CD14-positive monocyte (primary cell): ENCODE measurements around the gene MYO1D. TPM values are rescaled to one million over a fixed set of nuclear protein-coding genes. Genes with fewer than 3 reads are reported as not detected.

Experiments
- DNase-seq, 3 donors: peaks; one replicate each; pipeline ENCODE4 v3.0.0-alpha.2; 2011 to 2022
- H2AFZ ChIP-seq: 2 replicates; pipeline ENCODE4 v1.6.0; 2012; ENCODE audit warnings: mild to moderate bottlenecking, low read depth, low read length, inconsistent platforms; ENCODE audit not compliant: insufficient read depth, poor library complexity, severe bottlenecking
- H3K27ac ChIP-seq, 2 donors: 1 replicate in 1 of 2; 2 replicates in 1 of 2; pipeline ENCODE4 v1.5.1; 2012 to 2013; ENCODE audit warnings: low read length in 2 of 2, control low read depth in 1 of 2, inconsistent platforms in 1 of 2, low read depth in 1 of 2, mild to moderate bottlenecking in 1 of 2
- H3K27me3 ChIP-seq, 2 donors: one replicate each; pipeline versions ENCODE4 v1.6.0 to v1.6.1; 2011 to 2013; ENCODE audit warnings: low read length in 2 of 2; ENCODE audit not compliant: control insufficient read depth in 2 of 2, insufficient read depth in 2 of 2
- H3K36me3 ChIP-seq, 2 donors: replicated peaks in 1 of 2; 1 replicate in 1 of 2; 2 replicates in 1 of 2; pipeline versions ENCODE4 v1.5.1 to v1.6.1; 2012 to 2013; ENCODE audit warnings: low read length in 2 of 2, control low read depth in 1 of 2, inconsistent platforms in 1 of 2, mild to moderate bottlenecking in 1 of 2; ENCODE audit not compliant: insufficient read depth in 2 of 2, control insufficient read depth in 1 of 2
- H3K4me1 ChIP-seq, 2 donors: 1 replicate in 1 of 2; 2 replicates in 1 of 2; pipeline versions ENCODE4 v1.5.1 to v1.6.1; 2012 to 2013; ENCODE audit warnings: low read length in 2 of 2, control low read depth in 1 of 2, inconsistent platforms in 1 of 2, mild to moderate bottlenecking in 1 of 2, moderate library complexity in 1 of 2; ENCODE audit not compliant: insufficient read depth in 2 of 2, control insufficient read depth in 1 of 2
- H3K4me2 ChIP-seq: replicated peaks from 2 replicates; pipeline ENCODE3; 2012; ENCODE audit warnings: low read length, moderate library complexity, mild to moderate bottlenecking; ENCODE audit not compliant: poor library complexity, severe bottlenecking; ENCODE audit errors: extremely low read depth
- H3K4me3 ChIP-seq, 3 experiments: fragments of 200-600 bp in 1 of 3; sonication (generic) in 1 of 3; replicated peaks in 1 of 3; 1 replicate in 2 of 3; 2 replicates in 1 of 3; pipeline ENCODE4 v1.5.1; 2011 to 2013; ENCODE audit warnings: low read length in 3 of 3, mild to moderate bottlenecking in 3 of 3, control low read depth in 2 of 3, low read depth in 2 of 3, inconsistent platforms in 1 of 3, moderate library complexity in 1 of 3
- H3K79me2 ChIP-seq: 2 replicates; pipeline ENCODE4 v1.6.0; 2012; ENCODE audit warnings: mild to moderate bottlenecking, control low read depth, inconsistent platforms, low read length, moderate library complexity; ENCODE audit not compliant: insufficient read depth
- H3K9ac ChIP-seq: 2 replicates; pipeline ENCODE4 v1.6.0; 2017; ENCODE audit warnings: low read length, mild to moderate bottlenecking; ENCODE audit not compliant: insufficient read depth, poor library complexity, severe bottlenecking
- H3K9me3 ChIP-seq, 2 donors: replicated peaks in 1 of 2; 1 replicate in 1 of 2; 2 replicates in 1 of 2; pipeline versions ENCODE4 v1.5.1 to v1.6.1; 2012 to 2013; ENCODE audit warnings: low read length in 2 of 2, control low read depth in 1 of 2; ENCODE audit not compliant: control insufficient read depth in 1 of 2, insufficient read depth in 1 of 2
- H4K20me1 ChIP-seq: 2 replicates; pipeline ENCODE4 v1.6.0; 2012; ENCODE audit warnings: mild to moderate bottlenecking, low read length, control low read depth, moderate library complexity; ENCODE audit not compliant: insufficient read depth
- H3K27ac Mint-ChIP-seq, 7 donors: one replicate each; pipeline ENCODE4 v1.8.0; 2020; ENCODE audit warnings: mild to moderate bottlenecking in 7 of 7, mixed read lengths in 7 of 7, moderate library complexity in 6 of 7, inconsistent platforms in 2 of 7
- H3K27me3 Mint-ChIP-seq, 3 donors: one replicate each; pipeline ENCODE4 v1.8.0; 2021 to 2022; ENCODE audit warnings: low read depth in 3 of 3, mild to moderate bottlenecking in 3 of 3, mixed read lengths in 3 of 3, moderate library complexity in 3 of 3, inconsistent platforms in 1 of 3
- H3K36me3 Mint-ChIP-seq, 2 donors: one replicate each; pipeline ENCODE4 v1.8.0; 2020; ENCODE audit warnings: mixed read lengths in 2 of 2, inconsistent platforms in 1 of 2, mild to moderate bottlenecking in 1 of 2
- H3K4me1 Mint-ChIP-seq: one replicate; pipeline ENCODE4 v1.8.0; 2020; ENCODE audit warnings: mild to moderate bottlenecking, mixed read lengths
- H3K4me3 Mint-ChIP-seq, 2 donors: one replicate each; pipeline ENCODE4 v1.8.0; 2020; ENCODE audit warnings: mild to moderate bottlenecking in 2 of 2, mixed read lengths in 2 of 2, moderate library complexity in 1 of 2
- H3K9me3 Mint-ChIP-seq, 7 donors: one replicate each; pipeline ENCODE4 v1.8.0; 2020 to 2022; ENCODE audit warnings: mixed read lengths in 7 of 7, mild to moderate bottlenecking in 6 of 7, moderate library complexity in 6 of 7, inconsistent platforms in 2 of 7
- WGBS: methylation state at CpG from one replicate; pipeline ENCODE4 v1.1.5; 2013; ENCODE audit warnings: missing lambda C conversion rate; ENCODE audit not compliant: insufficient coverage; 5-methylcytosine and 5-hydroxymethylcytosine counted together
- intact Hi-C, 2 donors: fragments of 100-400 bp; cut with micrococcal nuclease; formaldehyde crosslinking; loops; one replicate each; pipeline versions ENCODE4 v1.15.0 to v1.15.1; 2023
- polyA plus RNA-seq, 3 donors: library from polyadenylated mRNA; depleted of rRNA in 1 of 3; unstranded in 2 of 3; stranded (reverse) in 1 of 3; fragments of 300-500 nt in 2 of 3; fragments of >200 nt in 1 of 3; fragmentation: Illumina TruSeq in 2 of 3; gene quantifications; 1 replicate in 2 of 3; 2 replicates in 1 of 3; pipeline ENCODE4 v1.2.3, GENCODE V29; 2012 to 2021
- TF ChIP-seq, protein P1 (sequence below): fragments of 200-600 bp; IDR thresholded peaks from one replicate; pipeline ENCODE4 v1.8.0; 2022; ENCODE audit warnings: antibody characterized with exemption, mild to moderate bottlenecking

The MYO1D gene
- polyA plus RNA-seq, 3 donors = 0.22 to 0.39 (median 0.26) TPM

DNA sequence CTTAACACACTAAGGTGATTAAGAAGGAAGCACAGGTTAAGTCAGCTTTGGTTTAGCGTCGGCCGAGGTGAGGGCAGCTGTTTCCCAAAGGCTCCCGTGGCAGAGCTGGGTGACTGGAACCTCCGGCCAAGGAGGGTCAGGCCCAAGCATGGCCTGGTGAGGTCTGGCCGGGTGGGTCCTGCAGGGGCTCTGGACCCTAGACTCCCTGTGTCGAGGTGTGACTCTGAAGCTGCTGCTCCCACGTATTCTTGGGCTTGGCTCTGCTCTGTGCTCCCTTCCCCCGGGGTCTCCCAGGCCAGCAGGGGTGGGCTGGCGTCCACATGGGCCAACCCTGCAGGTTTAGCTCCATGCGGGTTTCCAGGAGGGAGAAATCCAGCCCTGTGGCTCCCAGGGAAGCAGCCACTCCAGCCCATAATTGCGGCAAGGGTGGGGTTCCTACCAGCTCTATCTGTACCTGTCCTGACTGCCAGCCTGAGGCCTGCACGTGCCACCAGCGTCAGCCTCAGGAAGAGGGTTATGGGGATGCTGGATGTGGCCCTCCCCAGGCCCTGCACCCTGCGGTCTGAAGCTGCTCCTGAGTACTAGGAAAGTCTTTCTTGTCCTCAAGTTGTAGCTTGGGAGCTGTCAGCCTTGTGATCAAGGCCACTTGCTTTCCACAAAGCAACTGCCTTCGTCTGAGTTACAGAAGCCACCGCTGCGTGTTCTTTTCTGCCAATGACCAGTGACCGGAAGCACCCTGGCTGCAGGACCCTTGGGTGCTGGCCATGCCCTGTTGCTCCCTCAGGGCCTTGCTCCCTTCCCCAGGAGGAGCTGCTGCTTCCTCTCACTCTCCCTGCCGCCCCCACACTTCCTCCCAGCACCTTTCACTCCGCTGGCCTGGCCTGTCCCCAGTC lies 385.3 kb downstream of the MYO1D start:
- Mint-ChIP-seq H3K9me3 (peaks cover 0 to 4% (median 0%) of the 10 kb centered on the region in 7 donors), H3K27ac (peak overlapping the region in 5 of 7 donors; percentile 30 to 93 (median 82)), H3K4me3 (peak overlapping the region in 1 of 2 donors; percentile 35), H3K4me1 (peaks cover 87% of the 10 kb centered on the region), H3K27me3 (peaks cover under 1 to 9% (median 3%) of the 10 kb centered on the region in 3 donors), H3K36me3 (peaks cover 30 to 36% of the 10 kb centered on the region in 2 donors)
- DNase-seq = no peak
- H3K9ac ChIP-seq = no peak overlapping the region
- 87% methylated on average over 18 of the region's 21 CpGs for WGBS
- H3K4me3 ChIP-seq = peak overlapping the region in 1 of 3 experiments; percentile 68
- peak overlapping the region; percentile 27 to 77 for H3K27ac ChIP-seq
- H4K20me1 ChIP-seq = peaks cover 22% of the 10 kb centered on the region
- H3K4me2 ChIP-seq = peak overlapping the region; percentile 69
- H3K36me3 ChIP-seq = peaks cover 5 to 16% of the 10 kb centered on the region in 2 donors
- peaks cover 26% of the 10 kb centered on the region for H3K79me2 ChIP-seq
- TF ChIP-seq, protein P1, sequence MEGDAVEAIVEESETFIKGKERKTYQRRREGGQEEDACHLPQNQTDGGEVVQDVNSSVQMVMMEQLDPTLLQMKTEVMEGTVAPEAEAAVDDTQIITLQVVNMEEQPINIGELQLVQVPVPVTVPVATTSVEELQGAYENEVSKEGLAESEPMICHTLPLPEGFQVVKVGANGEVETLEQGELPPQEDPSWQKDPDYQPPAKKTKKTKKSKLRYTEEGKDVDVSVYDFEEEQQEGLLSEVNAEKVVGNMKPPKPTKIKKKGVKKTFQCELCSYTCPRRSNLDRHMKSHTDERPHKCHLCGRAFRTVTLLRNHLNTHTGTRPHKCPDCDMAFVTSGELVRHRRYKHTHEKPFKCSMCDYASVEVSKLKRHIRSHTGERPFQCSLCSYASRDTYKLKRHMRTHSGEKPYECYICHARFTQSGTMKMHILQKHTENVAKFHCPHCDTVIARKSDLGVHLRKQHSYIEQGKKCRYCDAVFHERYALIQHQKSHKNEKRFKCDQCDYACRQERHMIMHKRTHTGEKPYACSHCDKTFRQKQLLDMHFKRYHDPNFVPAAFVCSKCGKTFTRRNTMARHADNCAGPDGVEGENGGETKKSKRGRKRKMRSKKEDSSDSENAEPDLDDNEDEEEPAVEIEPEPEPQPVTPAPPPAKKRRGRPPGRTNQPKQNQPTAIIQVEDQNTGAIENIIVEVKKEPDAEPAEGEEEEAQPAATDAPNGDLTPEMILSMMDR = no peak
- H3K27me3 ChIP-seq = no peaks in the 10 kb centered on the region
- no peaks in the 10 kb centered on the region for H3K9me3 ChIP-seq
- peaks cover 85 to 88% of the 10 kb centered on the region in 2 donors for H3K4me1 ChIP-seq
- intact Hi-C loops = no loop called here
- H2AFZ ChIP-seq = peak overlapping the region; percentile 46

DNA sequence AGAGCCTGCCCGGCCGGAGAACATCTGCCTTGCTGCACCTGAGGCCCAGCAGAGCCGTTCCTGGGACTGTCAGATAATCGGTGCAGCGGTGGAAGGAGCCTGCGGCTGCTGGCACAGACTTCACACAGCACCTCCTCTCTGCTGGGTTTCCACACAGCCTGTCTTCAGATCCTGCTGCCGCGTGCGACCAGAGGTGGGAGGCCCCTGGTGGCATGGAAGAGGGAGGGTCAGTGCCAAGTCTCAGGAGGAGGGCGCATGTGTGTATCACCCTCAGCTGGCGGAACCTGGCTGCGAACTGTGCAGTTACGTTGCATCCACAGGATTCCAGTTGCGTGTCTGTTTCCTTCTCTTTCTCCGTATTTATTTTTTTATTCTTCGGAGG lies 386.8 kb downstream of the MYO1D start:
- Mint-ChIP-seq H3K27ac (no peak overlapping the region), H3K27me3 (peaks cover 0 to 9% (median 6%) of the 10 kb centered on the region in 3 donors), H3K9me3 (peaks cover 0 to 4% (median 0%) of the 10 kb centered on the region in 7 donors), H3K4me3 (no peak overlapping the region), H3K36me3 (peaks cover 30 to 36% of the 10 kb centered on the region in 2 donors), H3K4me1 (peaks cover 78% of the 10 kb centered on the region)
- intact Hi-C loops = no loop called here
- WGBS = 98% methylated on average over 8 of the region's 16 CpGs
- TF ChIP-seq, protein P1 = no peak
- Histone ChIP-seq H2AFZ (no peak overlapping the region), H3K36me3 (peaks cover 5 to 16% of the 10 kb centered on the region in 2 donors), H3K9me3 (no peaks in the 10 kb centered on the region), H4K20me1 (peaks cover 22% of the 10 kb centered on the region), H3K4me1 (peaks cover 75 to 81% of the 10 kb centered on the region in 2 donors), H3K79me2 (peaks cover 26% of the 10 kb centered on the region), H3K27ac (no peak overlapping the region), H3K27me3 (peaks cover 0 to 3% of the 10 kb centered on the region in 2 donors), H3K4me3 (peak overlapping the region in 1 of 3 experiments; percentile 78), H3K4me2 (peak overlapping the region; percentile 82), H3K9ac (no peak overlapping the region)
- DNase-seq = no peak
